HG03354 (cell line): ENCODE data around the gene DDIT4L.
"Not testable (repeated sequence)": the region's sequence is repeated elsewhere in the genome, so short reads cannot be mapped to it uniquely, and the experiment has no call there.

Source experiments
- ATAC-seq: cut with Tn5 transposase; IDR thresholded peaks from one replicate; pipeline ENCODE4 v1.9.1; 2021; ENCODE audit warnings: mild to moderate bottlenecking; ENCODE audit not compliant: unreplicated experiment, poor library complexity, severe bottlenecking

Gene DDIT4L

GRCh38 chr4:100168521-100168920, 21.7 kb downstream of the DDIT4L start:
- ATAC-seq: no peak

- no peak for ATAC-seq
Measured at GRCh38 chr4:100166297-100167039, 23.8 kb downstream of the DDIT4L start.

- ATAC-seq: no peak
Measured at GRCh38 chr4:100165809-100166208, 24.5 kb downstream of the DDIT4L start.

GRCh38 chr4:100164808-100165760, 25.2 kb downstream of the DDIT4L start:
- no peak for ATAC-seq

GRCh38 chr4:100162027-100162685, 28.1 kb downstream of the DDIT4L start:
- ATAC-seq: peak; percentile 83

- no peak for ATAC-seq
Measured at GRCh38 chr4:100149190-100149589, 41.1 kb downstream of the DDIT4L start.

GRCh38 chr4:100147684-100148083, 42.6 kb downstream of the DDIT4L start:
- ATAC-seq: no peak

GRCh38 chr4:100147198-100147597, 43.1 kb downstream of the DDIT4L start:
- peak; percentile 67 for ATAC-seq

GRCh38 chr4:100146756-100147155, 43.5 kb downstream of the DDIT4L start:
- no peak for ATAC-seq

GRCh38 chr4:100137320-100137719, 52.9 kb downstream of the DDIT4L start:
- ATAC-seq: not testable (repeated sequence)
